NCI-H1930 (cell line): ENCODE data around the gene TMEM37.

Experiments used
- DNase-seq, 2 experiments: peaks; one replicate each; lab custom pipeline; 2025; lab: John Stamatoyannopoulos, UW

Gene TMEM37

GRCh38 chr2:119433636-119434327, 2.1 kb downstream of the TMEM37 start:
- DNase-seq: no peak

GRCh38 chr2:119434664-119435063, 3.0 kb downstream of the TMEM37 start:
- no peak for DNase-seq

- no peak for DNase-seq
Measured at GRCh38 chr2:119435081-119435952, 3.7 kb downstream of the TMEM37 start.

- no peak for DNase-seq
Measured at GRCh38 chr2:119435953-119436297, 4.3 kb downstream of the TMEM37 start.

- DNase-seq: no peak
Measured at GRCh38 chr2:119436993-119437772, 5.5 kb downstream of the TMEM37 start.

GRCh38 chr2:119438128-119438656, 6.5 kb downstream of the TMEM37 start:
- DNase-seq: no peak

- DNase-seq: no peak
Measured at GRCh38 chr2:119438726-119439284, 7.2 kb downstream of the TMEM37 start.

- no peak for DNase-seq
Measured at GRCh38 chr2:119439574-119440500, 8.2 kb downstream of the TMEM37 start.

- no peak for DNase-seq
Measured at GRCh38 chr2:119440501-119440870, 8.8 kb downstream of the TMEM37 start.

- DNase-seq: no peak
Measured at GRCh38 chr2:119440873-119441272, 9.2 kb downstream of the TMEM37 start.

- DNase-seq: no peak
Measured at GRCh38 chr2:119441376-119442225, 9.9 kb downstream of the TMEM37 start.

GRCh38 chr2:119442226-119442619, 10.6 kb downstream of the TMEM37 start:
- no peak for DNase-seq

- DNase-seq: no peak
Measured at GRCh38 chr2:119442850-119443249, 11.2 kb downstream of the TMEM37 start.

GRCh38 chr2:119446037-119446436, 14.4 kb downstream of the TMEM37 start:
- no peak for DNase-seq

GRCh38 chr2:119448427-119449141, 16.9 kb downstream of the TMEM37 start:
- DNase-seq: no peak

- no peak for DNase-seq
Measured at GRCh38 chr2:119449521-119449920, 17.9 kb downstream of the TMEM37 start.

- DNase-seq: no peak
Measured at GRCh38 chr2:119451336-119452050, 19.8 kb downstream of the TMEM37 start.

GRCh38 chr2:119453972-119454593, 22.4 kb downstream of the TMEM37 start:
- DNase-seq: no peak
